ENCODE results near the gene TMEM25. TPM values are rescaled to one million over a fixed set of nuclear protein-coding genes. Genes with fewer than 3 reads are reported as not detected.

The TMEM25 gene
- total RNA-seq, 5 donors from 2014 or later (not counting 1 experiment from before 2014, with no cell fraction given): 19.9 to 31.7 (median 25.3) TPM

- Histone ChIP-seq H3K27me3 (replicated peaks in 1 of 2; ENCODE audit: control insufficient read depth in 2 of 2, extremely low read depth in 1 of 2, insufficient read depth in 2 of 2, low read length in 1 of 2) (no peaks in the 10 kb centered on the region), H3K27ac (ENCODE audit: low read length) (no peak overlapping the region), H3K4me3 (ENCODE audit: control insufficient read depth in 1 of 2, extremely low read depth in 1 of 2, low read length in 1 of 2) (no peak overlapping the region), H3K9me3 (no peaks in the 10 kb centered on the region), H3K4me1 (ENCODE audit: control insufficient read depth in 1 of 2, extremely low read depth in 1 of 2, insufficient read depth in 2 of 2, low read length in 2 of 2) (no peaks in the 10 kb centered on the region), H3K36me3 (ENCODE audit: control insufficient read depth in 2 of 2, extremely low read depth in 1 of 2, insufficient read depth in 1 of 2, low read length in 1 of 2) (peaks cover 14 to 65% of the 10 kb centered on the region in 2 donors)
- POLR2A ChIA-PET: no interaction called here
- WGBS (ENCODE audit: insufficient coverage): 89% methylated on average over 3 of the region's 6 CpGs
- H3K36me3 Mint-ChIP-seq: peaks cover 43% of the 10 kb centered on the region
- H3K4me3 Mint-ChIP-seq: no peak overlapping the region
- ATAC-seq (replicated peaks in 1 of 4) (no peak), DNase-seq (no peak)
- peaks cover 7 to 16% (median 13%) of the 10 kb centered on the region in 3 donors for H3K4me1 Mint-ChIP-seq
- CTCF ChIA-PET: no interaction called here
- H3K27ac Mint-ChIP-seq: peak overlapping the region in 1 of 2 donors; percentile 36
- H3K27me3 Mint-ChIP-seq: no peaks in the 10 kb centered on the region
- no peaks in the 10 kb centered on the region for H3K9me3 Mint-ChIP-seq
Measured at GRCh38 chr11:118522571-118523072, 8.4 kb upstream of the TMEM25 start.

GRCh38 chr11:118524356-118524755 is 6.6 kb upstream of the TMEM25 start:
- H3K27me3 Mint-ChIP-seq: no peaks in the 10 kb centered on the region
- H3K9me3 Mint-ChIP-seq: no peaks in the 10 kb centered on the region
- Histone ChIP-seq H3K27me3 (replicated peaks in 1 of 2; ENCODE audit: control insufficient read depth in 2 of 2, extremely low read depth in 1 of 2, insufficient read depth in 2 of 2, low read length in 1 of 2) (no peaks in the 10 kb centered on the region), H3K9me3 (no peaks in the 10 kb centered on the region), H3K4me1 (ENCODE audit: control insufficient read depth in 1 of 2, extremely low read depth in 1 of 2, insufficient read depth in 2 of 2, low read length in 2 of 2) (peaks cover 0 to 7% of the 10 kb centered on the region in 2 experiments), H3K27ac (ENCODE audit: low read length) (no peak overlapping the region), H3K4me3 (ENCODE audit: control insufficient read depth in 1 of 2, extremely low read depth in 1 of 2, low read length in 1 of 2) (no peak overlapping the region), H3K36me3 (ENCODE audit: control insufficient read depth in 2 of 2, extremely low read depth in 1 of 2, insufficient read depth in 1 of 2, low read length in 1 of 2) (peaks cover 14 to 54% of the 10 kb centered on the region in 2 donors)
- POLR2A ChIA-PET: interaction anchor here (0.6 to 0.7 kb wide), 3 partner anchors 66 to 325 kb away, joined by 3 to 10 read pairs (median 3); no protein-coding TSS in a partner anchor
- H3K4me3 Mint-ChIP-seq: no peak overlapping the region
- CTCF ChIA-PET: no interaction called here
- no peak for ATAC-seq (replicated peaks in 1 of 4)
- peaks cover 15 to 28% (median 21%) of the 10 kb centered on the region in 3 donors for H3K4me1 Mint-ChIP-seq
- DNase-seq: no peak
- H3K27ac Mint-ChIP-seq: peak overlapping the region; percentile 17 to 71
- peaks cover 37% of the 10 kb centered on the region for H3K36me3 Mint-ChIP-seq

DNA sequence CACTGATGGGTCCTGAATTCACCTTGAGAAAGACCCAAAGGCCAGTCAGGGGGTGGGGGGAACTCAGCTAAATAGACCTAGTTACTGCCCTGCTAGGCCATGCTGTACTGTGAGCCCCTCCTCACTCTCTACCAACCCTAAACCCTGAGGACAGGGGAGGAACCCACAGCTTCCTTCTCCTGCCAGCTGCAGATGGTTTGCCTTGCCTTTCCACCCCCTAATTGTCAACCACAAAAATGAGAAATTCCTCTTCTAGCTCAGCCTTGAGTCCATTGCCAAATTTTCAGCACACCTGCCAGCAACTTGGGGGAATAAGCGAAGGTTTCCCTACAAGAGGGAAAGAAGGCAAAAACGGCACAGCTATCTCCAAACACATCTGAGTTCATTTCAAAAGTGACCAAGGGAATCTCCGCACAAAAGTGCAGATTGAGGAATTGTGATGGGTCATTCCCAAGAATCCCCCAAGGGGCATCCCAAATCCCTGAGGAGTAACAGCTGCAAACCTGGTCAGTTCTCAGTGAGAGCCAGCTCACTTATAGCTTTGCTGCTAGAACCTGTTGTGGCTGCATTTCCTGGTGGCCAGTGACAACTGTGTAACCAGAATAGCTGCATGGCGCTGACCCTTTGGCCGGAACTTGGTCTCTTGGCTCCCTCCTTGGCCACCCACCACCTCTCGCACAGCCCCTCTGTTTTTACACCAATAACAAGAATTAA is 6.1 kb upstream of the TMEM25 start:
- ChIA-PET POLR2A (interaction anchor here (0.6 to 0.7 kb wide), 3 partner anchors 66 to 324 kb away, joined by 3 to 10 read pairs (median 3); no protein-coding TSS in a partner anchor), CTCF (no interaction called here)
- Histone ChIP-seq H3K27ac (ENCODE audit: low read length) (no peak overlapping the region), H3K4me3 (ENCODE audit: control insufficient read depth in 1 of 2, extremely low read depth in 1 of 2, low read length in 1 of 2) (no peak overlapping the region), H3K9me3 (no peaks in the 10 kb centered on the region), H3K27me3 (replicated peaks in 1 of 2; ENCODE audit: control insufficient read depth in 2 of 2, extremely low read depth in 1 of 2, insufficient read depth in 2 of 2, low read length in 1 of 2) (no peaks in the 10 kb centered on the region), H3K36me3 (ENCODE audit: control insufficient read depth in 2 of 2, extremely low read depth in 1 of 2, insufficient read depth in 1 of 2, low read length in 1 of 2) (peaks cover 14 to 49% of the 10 kb centered on the region in 2 donors), H3K4me1 (ENCODE audit: control insufficient read depth in 1 of 2, extremely low read depth in 1 of 2, insufficient read depth in 2 of 2, low read length in 2 of 2) (peaks cover 0 to 13% of the 10 kb centered on the region in 2 experiments)
- Mint-ChIP-seq H3K27me3 (no peaks in the 10 kb centered on the region), H3K4me3 (no peak overlapping the region), H3K4me1 (peaks cover 20 to 33% (median 27%) of the 10 kb centered on the region in 3 donors), H3K9me3 (no peaks in the 10 kb centered on the region), H3K27ac (peak overlapping the region in 1 of 2 donors; percentile 60), H3K36me3 (peaks cover 31% of the 10 kb centered on the region)
- DNase-seq (no peak), ATAC-seq (replicated peaks in 1 of 4) (no peak)
- 100% methylated on average over 3 of the region's 6 CpGs for WGBS (ENCODE audit: insufficient coverage)

DNA sequence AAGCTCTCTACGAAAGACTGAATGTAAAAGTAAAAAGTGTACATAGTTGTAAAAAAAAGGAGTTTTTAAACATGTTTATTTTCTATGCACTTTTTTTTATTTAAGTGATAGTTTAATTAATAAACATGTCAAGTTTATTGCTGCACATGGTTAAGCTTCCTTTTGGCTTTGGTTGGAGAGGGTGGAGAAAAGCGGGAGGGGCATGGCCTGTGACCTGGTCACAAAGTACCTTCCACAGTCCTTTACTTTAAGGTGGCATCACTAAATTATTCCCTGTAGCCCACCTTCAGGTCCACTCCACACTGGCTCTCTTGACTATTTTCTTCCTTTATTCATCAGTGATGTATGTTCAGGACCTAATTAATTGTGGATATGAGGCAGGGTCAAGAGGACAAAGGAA is 4.3 kb upstream of the TMEM25 start:
- no CpG with 5 or more reads among the region's 2 CpGs for WGBS (ENCODE audit: insufficient coverage)
- Histone ChIP-seq H3K36me3 (ENCODE audit: control insufficient read depth in 2 of 2, extremely low read depth in 1 of 2, insufficient read depth in 1 of 2, low read length in 1 of 2) (peaks cover 5 to 31% of the 10 kb centered on the region in 2 donors), H3K4me1 (ENCODE audit: control insufficient read depth in 1 of 2, extremely low read depth in 1 of 2, insufficient read depth in 2 of 2, low read length in 2 of 2) (peaks cover 6 to 23% of the 10 kb centered on the region in 2 experiments), H3K4me3 (ENCODE audit: control insufficient read depth in 1 of 2, extremely low read depth in 1 of 2, low read length in 1 of 2) (no peak overlapping the region), H3K27ac (ENCODE audit: low read length) (no peak overlapping the region), H3K9me3 (no peaks in the 10 kb centered on the region), H3K27me3 (replicated peaks in 1 of 2; ENCODE audit: control insufficient read depth in 2 of 2, extremely low read depth in 1 of 2, insufficient read depth in 2 of 2, low read length in 1 of 2) (no peaks in the 10 kb centered on the region)
- Mint-ChIP-seq H3K9me3 (no peaks in the 10 kb centered on the region), H3K27me3 (no peaks in the 10 kb centered on the region), H3K27ac (peak overlapping the region in 1 of 2 donors; percentile 39), H3K4me1 (peaks cover 28 to 42% (median 36%) of the 10 kb centered on the region in 3 donors), H3K4me3 (no peak overlapping the region), H3K36me3 (peaks cover 15% of the 10 kb centered on the region)
- no peak for DNase-seq
- ATAC-seq (replicated peaks in 1 of 4): no peak
- ChIA-PET POLR2A (no interaction called here), CTCF (interaction anchor here (0.6 to 0.7 kb wide), 2 partner anchors 56 to 120 kb away, joined by 3 read pairs; no protein-coding TSS in a partner anchor)

DNA sequence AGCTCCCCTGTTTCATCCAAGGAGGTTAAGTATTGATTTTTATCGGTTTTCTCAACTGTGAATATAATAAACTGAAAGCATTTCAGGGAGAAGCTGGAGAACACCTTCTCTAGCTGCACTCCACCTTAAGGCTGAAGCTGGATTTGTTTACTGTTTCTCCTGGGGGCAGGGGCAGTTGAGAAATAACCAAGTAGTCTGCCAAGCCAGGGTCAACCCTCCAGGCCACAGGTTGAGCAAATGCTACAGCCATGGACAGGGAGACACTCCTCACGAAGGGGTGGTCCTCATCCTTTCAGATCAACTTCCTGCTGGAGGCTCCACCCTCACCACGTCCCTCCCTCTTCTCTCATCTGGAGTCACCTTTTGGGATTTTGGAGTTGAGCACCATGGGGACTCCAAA is 3.9 kb upstream of the TMEM25 start, which contains the start of gene TTC36:
TSS of gene TTC36 (plus strand) at position 366 of the 400 bp plus-strand sequence. CDS start at position 387, 21 bp downstream.
- ChIA-PET CTCF (interaction anchor here in 1 of 2 donors (0.6 kb wide), 1 partner anchor 119 kb away, joined by 3 read pairs; no protein-coding TSS in a partner anchor), POLR2A (no interaction called here)
- H3K4me3 Mint-ChIP-seq: peak within 1 kb of the TSS in 1 of 3 donors; percentile 39
- Histone ChIP-seq H3K36me3 (ENCODE audit: control insufficient read depth in 2 of 2, extremely low read depth in 1 of 2, insufficient read depth in 1 of 2, low read length in 1 of 2) (peaks cover 3 to 27% of the 10 kb centered on the region in 2 donors), H3K4me3 (ENCODE audit: control insufficient read depth in 1 of 2, extremely low read depth in 1 of 2, low read length in 1 of 2) (no peak within 1 kb of the TSS), H3K27ac (ENCODE audit: low read length) (no peak within 1 kb of the TSS), H3K9me3 (no peaks in the 10 kb centered on the region), H3K4me1 (ENCODE audit: control insufficient read depth in 1 of 2, extremely low read depth in 1 of 2, insufficient read depth in 2 of 2, low read length in 2 of 2) (peaks cover 6 to 27% of the 10 kb centered on the region in 2 experiments), H3K27me3 (replicated peaks in 1 of 2; ENCODE audit: control insufficient read depth in 2 of 2, extremely low read depth in 1 of 2, insufficient read depth in 2 of 2, low read length in 1 of 2) (no peaks in the 10 kb centered on the region)
- DNase-seq (no peak), ATAC-seq (replicated peaks in 1 of 4) (no peak)
- peaks cover 11% of the 10 kb centered on the region for H3K36me3 Mint-ChIP-seq
- H3K27me3 Mint-ChIP-seq: no peaks in the 10 kb centered on the region
- peak within 1 kb of the TSS; percentile 60 to 67 for H3K27ac Mint-ChIP-seq
- 83% methylated on average over 1 of the region's 3 CpGs for WGBS (ENCODE audit: insufficient coverage)
- H3K9me3 Mint-ChIP-seq: no peaks in the 10 kb centered on the region
- peaks cover 32 to 46% (median 40%) of the 10 kb centered on the region in 3 donors for H3K4me1 Mint-ChIP-seq

- Histone ChIP-seq H3K9me3 (no peaks in the 10 kb centered on the region), H3K27me3 (replicated peaks in 1 of 2; ENCODE audit: control insufficient read depth in 2 of 2, extremely low read depth in 1 of 2, insufficient read depth in 2 of 2, low read length in 1 of 2) (no peaks in the 10 kb centered on the region), H3K36me3 (ENCODE audit: control insufficient read depth in 2 of 2, extremely low read depth in 1 of 2, insufficient read depth in 1 of 2, low read length in 1 of 2) (peaks cover 0 to 13% of the 10 kb centered on the region in 2 donors), H3K4me3 (ENCODE audit: control insufficient read depth in 1 of 2, extremely low read depth in 1 of 2, low read length in 1 of 2) (no peak overlapping the region), H3K27ac (ENCODE audit: low read length) (no peak overlapping the region), H3K4me1 (ENCODE audit: control insufficient read depth in 1 of 2, extremely low read depth in 1 of 2, insufficient read depth in 2 of 2, low read length in 2 of 2) (peaks cover 6 to 28% of the 10 kb centered on the region in 2 experiments)
- DNase-seq (no peak), ATAC-seq (replicated peaks in 1 of 4) (no peak)
- Mint-ChIP-seq H3K4me1 (peaks cover 35 to 48% (median 38%) of the 10 kb centered on the region in 3 donors), H3K4me3 (peak overlapping the region in 1 of 3 donors; percentile 87), H3K27ac (no peak overlapping the region), H3K9me3 (no peaks in the 10 kb centered on the region), H3K27me3 (no peaks in the 10 kb centered on the region), H3K36me3 (peaks cover 4% of the 10 kb centered on the region)
- WGBS (ENCODE audit: insufficient coverage): 94% methylated on average over 6 of the region's 6 CpGs
- POLR2A ChIA-PET: no interaction called here
- CTCF ChIA-PET: no interaction called here
Measured at GRCh38 chr11:118528511-118528910, 2.5 kb upstream of the TMEM25 start.

Data from T-cell (primary cell).